Left ventricle myocardium superior (tissue), 1 donor: ENCODE measurements around the gene CBFA2T2. TPM values are rescaled to one million over a fixed set of nuclear protein-coding genes. Genes with fewer than 3 reads are reported as not detected.
A peak's percentile ranks its signal among the peaks of the same experiment; 100 is the strongest.

Experiments
- ATAC-seq: fragments of 200-7000 bp; cut with Tn5 transposase; one replicate; pipeline ENCODE4 v1.9.1; 2020; ENCODE audit warnings: mild to moderate bottlenecking, moderate library complexity
- DNase-seq: peaks from one replicate; pipeline ENCODE4 v3.0.0-alpha.2; 2020
- intact Hi-C: fragments of 100-400 bp; cut with micrococcal nuclease; formaldehyde crosslinking; loops from one replicate; pipeline ENCODE4 v1.11.0; 2022
- total RNA-seq: library from RNA; stranded (reverse); fragmentation: NEBNext Ultra II Directional; extraction: Animal tissue kit (Norgen Biotek cat#: 25700); gene quantifications from one replicate; pipeline ENCODE4 v1.2.1, GENCODE V29; 2021
- donor health status: DM: no; HTN: yes; CAD: no; lungs with severe emphysema.

CBFA2T2 gene
- total RNA-seq, 1 donor from 2014 or later, result 10.2 TPM

DNA sequence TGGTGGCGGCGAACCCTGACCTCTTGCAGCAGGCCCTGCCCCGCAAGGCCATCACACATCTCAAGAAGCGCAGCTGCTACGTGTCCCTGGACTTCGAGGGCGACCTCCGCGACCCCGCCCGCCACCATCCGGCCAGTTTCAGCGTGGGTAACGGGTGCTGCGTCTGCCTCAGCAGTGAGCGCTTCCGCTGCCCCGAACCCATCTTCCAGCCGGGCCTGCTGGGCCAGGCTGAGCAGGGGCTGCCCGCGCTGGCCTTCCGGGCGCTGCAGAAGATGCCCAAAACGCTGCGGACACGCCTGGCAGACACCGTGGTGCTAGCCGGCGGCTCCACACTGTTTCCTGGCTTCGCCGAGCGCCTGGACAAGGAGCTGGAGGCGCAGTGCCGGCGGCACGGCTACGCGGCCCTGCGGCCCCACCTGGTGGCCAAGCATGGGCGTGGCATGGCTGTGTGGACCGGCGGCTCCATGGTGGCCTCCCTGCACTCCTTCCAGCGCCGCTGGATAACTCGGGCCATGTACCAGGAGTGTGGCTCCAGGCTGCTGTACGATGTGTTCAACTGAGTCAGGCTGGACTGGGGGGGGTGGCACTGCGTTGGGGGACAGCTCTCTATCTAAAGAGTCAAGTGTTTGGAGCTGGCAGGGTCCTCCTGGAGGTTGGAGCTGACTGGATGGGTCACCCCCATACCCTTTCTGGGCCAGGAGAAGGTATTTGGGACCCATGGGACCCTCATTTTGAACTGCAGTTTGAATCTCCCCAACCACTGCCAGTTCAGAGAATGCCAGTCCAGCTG lies 178.0 kb downstream of the CBFA2T2 start:
- intact Hi-C loops, result no loop called here
- ATAC-seq (peak; percentile 61), DNase-seq (peak; percentile 88)

DNA sequence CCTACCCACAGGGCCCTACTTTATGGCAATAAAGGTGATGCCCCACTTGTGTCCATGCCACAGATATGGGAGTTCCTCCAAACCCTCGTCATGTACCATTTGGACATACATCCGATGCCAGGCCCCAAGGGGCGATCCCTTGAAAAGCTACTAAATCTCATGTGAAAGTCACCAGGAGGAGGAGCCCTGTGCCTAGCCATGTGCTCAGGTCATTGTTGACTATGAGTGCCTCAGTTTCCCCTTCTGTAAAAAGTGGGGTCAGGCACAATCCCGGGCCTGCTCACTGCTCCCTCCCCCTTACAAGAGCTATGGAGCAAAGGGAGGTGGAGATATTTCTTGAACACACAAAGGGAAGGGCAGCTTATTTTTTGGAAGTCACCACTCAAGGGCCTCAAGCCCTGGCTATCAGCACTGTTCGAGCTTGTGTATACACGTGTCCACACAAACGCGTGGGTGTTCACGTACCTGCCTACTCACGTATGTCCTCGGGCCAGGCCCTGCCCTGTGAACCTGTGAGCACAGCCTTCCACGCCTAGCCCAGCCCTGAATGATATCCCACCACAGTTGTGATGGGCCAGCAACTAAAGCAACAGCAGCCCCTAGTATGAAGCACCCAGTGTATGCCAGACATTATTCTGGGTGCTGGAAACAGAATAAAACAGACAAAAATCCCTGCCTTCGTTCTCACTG lies 178.7 kb downstream of the CBFA2T2 start:
- intact Hi-C loops, result no loop called here

DNA sequence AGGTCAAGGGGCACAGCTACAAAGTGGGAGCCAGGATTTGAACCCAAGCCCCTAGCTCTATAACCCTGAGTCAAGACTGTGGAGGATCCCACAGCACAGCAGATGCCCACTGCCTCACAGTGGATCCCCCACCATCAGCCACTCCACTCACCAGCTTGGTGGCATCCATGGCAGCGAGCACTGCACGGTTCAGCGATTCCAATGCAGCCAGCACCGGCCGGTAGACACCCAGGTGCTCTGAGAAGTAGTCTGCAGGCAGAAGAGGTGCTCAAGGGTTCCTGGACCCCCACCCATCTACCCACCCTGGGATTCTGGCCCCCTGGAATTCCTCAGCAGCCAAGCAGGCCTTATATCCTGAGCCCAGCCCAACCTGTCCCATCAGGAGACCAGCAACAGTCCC lies 179.3 kb downstream of the CBFA2T2 start:
- intact Hi-C loops, result no loop called here
- ATAC-seq (no peak), DNase-seq (no peak)

More for the DNA sequence above, 178.7 kb downstream of the CBFA2T2 start:
- no peak for ATAC-seq
- no peak for DNase-seq

DNA sequence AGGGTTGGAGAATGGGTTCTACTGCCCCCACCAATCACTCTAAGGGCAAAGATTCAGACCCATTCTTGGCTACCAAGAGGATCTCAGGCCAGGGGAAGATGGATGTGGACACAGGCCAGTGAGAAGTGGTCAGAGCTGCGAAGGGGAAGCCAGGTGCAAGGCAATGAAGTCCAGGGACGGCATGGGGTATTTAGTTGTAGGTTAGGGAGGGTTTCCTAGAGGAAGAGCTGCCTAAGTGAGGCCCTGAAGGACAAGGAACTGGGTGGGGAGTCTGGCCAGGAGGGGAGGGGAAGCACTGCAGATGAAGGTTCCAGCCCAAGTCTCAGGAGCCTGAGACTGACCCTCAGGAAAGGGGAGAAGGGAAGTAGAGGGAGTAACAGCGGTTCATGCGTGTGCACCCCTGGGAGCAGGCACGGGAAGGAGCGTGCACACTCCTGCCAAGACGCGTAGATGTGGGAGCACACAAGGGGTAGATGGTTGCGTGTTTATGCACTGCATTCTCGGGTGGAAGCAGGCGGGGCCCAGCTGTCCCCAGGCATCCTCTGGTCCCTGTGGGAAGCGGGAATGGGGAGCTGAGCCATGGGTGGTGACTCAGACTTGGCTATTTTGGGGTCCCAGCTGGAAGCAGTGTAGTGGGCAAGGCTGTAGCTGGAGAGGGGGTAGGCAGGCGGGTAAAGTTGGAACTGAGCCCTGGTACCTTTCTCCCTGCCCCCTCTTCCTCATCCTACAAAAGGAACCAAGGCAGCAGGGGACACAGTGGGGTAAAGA lies 180.2 kb downstream of the CBFA2T2 start:
- intact Hi-C loops, result no loop called here
- DNase-seq (no peak), ATAC-seq (no peak)

DNA sequence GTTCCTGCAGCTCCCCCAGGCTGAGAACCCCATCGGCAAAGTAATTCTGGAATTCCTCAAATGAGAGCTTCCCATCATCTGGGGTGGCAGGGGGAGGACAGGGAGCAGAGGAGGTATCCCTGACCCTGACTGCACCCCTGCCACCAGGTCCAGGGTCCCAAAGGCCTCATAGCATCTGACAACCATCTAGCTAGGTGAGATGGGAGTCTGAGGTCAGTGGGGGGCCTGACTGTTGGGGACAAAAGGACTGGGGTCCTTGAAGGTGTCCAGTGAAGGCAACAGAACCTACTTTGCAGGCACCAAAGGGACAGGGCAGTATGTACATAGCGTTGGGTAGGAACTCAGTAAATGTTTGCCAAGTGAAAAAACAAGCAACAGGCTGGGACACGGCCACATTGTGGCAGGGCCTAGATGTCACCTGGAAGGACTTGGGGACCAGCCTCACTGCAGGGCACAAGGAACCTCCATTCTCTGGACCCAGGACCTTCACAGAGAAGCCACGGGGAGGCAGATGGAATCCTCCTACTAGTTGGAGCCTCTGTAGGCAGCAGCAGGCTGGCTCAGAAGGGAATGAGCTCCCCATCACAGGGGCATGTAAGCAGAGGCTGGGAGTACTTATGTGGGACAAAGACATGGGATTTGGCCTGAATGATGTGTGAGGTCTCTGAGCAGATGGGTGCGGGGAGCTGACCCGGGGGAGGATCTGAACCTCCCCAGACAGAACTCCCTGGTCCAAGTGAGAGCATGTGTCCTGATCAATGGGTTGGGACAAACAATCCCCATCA lies 181.0 kb downstream of the CBFA2T2 start:
- DNase-seq (no peak), ATAC-seq (no peak)
- intact Hi-C loops, result no loop called here

DNA sequence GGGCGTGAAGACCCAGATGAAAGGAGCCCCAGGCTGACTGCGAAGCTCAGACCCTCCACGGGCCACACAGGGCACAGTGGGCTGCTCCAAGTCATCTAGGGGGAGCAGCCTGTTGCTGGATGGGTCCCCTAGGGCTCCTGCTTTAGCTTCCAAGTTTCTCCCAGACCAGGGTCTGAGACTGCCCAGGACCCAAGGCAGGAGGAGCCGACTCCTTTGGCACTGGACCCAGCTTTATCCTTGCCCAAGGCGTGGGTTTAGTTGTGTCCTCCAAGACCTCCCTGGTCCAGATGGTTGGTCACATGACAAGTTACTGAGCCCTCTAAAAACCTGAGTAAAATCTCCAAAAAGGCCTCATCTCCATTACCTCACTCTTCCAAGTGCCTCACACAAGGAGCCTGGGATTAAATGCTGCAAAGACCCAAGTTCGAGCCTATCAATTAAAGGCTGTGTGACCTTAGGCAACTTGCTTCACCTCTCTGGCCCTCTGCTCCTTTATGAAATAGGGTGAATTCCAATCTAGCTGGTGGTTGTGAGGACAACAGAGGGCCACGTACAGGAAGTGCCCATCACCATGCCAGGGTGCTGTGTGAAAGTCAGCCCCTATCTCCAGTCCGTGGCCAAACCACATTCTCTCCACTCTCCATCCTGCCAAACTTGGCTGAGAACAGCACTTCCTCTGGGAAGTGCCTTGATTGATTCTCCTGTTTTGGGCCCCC lies 181.8 kb downstream of the CBFA2T2 start:
- DNase-seq (no peak), ATAC-seq (no peak)
- intact Hi-C loops, result no loop called here

DNA sequence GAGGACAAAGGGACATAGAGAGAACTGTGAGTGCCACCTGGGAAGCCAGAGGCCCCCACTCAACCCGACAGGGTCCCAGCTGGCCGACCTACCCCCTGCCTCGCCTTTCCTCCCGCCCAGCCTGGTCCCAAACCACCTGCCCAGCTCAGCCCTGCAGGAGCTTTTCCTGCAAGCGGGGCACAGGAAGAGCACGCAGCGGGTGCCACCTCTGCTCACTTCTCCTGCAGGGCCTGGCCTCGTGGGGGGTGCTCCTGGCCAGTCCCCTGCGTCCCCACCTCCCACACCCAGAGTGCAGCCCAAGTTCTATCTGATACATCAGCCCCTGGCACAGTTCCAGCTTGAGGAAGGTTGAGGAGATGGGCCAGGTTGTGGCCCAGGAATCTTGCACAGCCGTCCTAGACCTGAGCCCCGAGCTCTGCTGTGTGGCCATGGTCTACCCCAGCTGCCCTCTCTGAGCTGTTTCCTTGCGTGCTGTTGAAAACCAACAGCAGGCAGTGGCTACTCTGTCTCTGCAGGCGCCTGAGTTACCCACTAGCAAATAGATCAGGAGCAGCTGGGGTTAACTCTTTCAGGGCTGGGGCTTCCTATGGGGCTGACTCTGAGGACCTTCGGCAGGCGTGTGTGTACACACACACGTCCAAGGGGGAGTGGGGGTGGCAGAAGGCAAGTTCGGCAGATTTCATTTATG lies 182.7 kb downstream of the CBFA2T2 start:
- ATAC-seq (no peak), DNase-seq (no peak)
- intact Hi-C loops, result no loop called here

DNA sequence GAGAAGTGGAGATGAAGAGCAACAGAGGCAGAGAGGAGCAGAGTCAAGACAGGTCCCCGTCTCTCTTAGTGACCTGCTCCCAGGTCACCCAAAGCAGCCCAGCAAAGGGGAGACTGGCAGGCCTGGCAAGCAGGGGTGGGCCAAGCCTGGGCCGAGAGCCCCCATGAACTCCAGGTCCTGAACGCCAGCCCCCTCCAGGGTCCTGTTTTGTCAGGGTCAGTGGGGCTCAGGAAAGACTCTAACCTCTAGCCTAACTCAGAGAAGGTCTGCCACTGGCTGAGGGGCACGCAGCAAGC lies 183.2 kb downstream of the CBFA2T2 start:
- no peak for ATAC-seq
- intact Hi-C loops, result no loop called here
- DNase-seq, result no peak

DNA sequence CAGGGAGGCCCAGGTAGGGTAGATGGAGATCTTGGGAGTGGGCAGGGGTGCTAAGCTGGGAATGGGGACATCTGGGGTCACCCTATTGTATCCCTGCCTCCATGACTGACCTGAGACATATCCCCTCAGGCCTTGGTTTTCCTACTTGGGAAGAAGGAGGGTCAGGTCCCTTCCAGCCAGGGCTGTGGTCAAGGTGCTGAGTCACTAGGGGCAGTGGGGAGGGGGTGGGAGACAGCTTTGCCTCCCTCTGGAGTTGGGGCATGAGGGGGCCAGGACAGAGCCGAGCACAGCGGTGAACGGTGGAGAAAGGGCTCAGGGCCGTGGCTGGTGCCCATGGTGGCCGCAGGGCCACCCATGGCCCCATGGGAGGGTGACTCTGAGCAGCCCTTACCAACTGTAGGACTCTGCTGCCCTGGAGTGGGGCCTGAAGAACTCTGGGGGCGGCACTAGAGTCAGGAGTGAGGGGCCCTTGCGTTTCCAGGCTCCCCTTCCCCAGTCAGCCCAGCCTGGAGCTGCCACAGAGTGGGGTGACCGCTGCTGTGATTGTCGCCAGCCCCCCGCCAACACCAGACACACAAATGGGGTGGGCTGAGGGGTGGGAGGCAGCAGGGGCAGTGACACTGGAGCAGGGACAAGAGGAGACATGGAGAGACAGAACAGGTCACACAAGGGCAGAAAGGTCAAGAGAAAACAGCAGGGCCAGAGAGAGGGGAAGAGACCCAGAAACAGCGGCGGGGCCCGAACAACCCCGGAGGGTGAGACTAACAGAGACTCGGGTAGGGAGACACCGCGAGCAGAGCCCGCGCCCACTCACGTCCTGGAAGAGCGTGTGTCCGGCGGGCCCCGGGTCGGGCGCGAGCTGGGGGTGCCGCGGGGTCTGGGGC lies 183.8 kb downstream of the CBFA2T2 start:
- intact Hi-C loops, result no loop called here
- ATAC-seq (peak; percentile 2), DNase-seq (no peak)

DNA sequence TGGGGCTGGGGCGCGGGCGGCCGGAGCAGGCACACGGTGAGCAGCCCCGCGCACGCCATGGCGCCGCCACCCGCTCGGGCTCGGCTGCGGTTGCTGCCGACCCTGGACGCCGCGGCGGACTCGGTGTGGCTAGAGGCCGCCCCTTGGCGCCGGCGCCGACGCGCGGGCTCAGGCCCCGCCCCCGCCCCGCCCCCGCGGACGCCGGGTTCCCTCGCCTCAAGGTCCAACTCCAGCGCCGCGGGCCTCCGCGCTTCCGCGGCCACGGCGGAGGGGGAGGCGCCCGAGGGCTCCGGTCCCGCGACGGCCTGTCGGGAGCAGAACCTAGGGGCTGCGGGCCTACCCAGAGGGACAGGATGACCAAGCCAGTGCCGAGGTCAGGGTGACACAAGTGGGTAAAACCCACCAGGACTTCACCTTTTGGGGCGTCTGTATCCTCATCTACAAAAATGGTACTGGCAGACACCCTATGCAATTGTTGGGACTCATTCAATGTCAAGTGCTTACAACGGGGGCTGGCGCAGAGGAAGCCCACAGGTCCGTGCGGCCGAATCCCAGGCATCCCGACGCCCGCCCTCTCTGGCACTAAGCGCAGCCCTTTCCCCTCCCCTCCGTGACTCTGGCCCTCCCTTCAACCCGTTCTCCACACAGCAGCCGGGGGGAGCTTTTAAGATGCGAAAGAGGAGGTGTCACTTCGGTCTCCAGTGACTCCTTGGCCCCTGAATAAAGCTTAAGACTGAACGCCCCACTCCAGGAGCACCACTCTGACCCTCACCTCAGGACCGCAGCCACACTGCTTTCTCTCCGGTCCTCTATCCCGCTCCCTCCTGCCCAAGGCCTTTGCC lies 184.6 kb downstream of the CBFA2T2 start, which contains the start of gene NECAB3:
Gene NECAB3 (minus strand): TSS at position 135 of the 842 bp plus-strand sequence. CDS start 76 bp downstream, at position 59.
- intact Hi-C loops, result no loop called here
- DNase-seq (peak; percentile 94), ATAC-seq (peak; percentile 84)

DNA sequence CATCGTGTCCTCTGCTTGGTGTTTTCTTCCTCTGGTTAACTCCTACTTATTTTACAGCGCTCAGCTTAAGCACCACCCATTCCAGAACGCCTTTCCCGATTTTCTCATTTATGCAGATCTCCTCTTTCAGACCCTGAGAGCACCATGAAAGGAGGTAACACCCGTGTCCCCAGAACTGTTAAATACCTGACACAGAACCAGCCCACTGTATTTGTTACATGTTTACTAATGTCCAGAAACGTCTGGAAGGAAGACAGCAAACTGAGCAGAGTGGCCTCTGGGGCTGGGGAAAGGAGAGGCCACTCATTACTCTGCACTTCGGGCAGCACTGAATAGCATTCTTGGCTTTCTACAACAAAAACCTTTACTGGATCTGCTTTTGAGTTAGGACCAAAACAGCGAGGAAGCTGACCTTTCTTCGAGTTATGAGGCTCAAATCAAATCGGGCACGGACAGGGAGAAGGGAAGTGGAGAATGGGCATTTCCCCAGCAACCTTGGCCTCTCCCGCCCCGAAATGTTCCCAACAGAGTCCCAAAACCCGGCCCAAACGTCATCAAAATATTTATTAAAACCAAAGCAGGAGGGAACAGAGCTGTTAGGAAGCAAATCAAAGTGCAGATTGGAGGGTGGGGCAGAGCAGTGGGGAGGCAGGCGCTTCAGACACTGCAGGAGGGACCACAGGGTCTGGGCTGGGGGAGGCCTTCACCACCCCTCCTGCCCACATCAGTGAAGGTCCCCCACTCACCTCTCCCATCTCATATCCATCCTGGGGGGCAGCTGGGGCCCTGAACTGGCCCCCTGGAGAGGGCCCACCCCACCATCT lies 185.5 kb downstream of the CBFA2T2 start:
- intact Hi-C loops, result no loop called here
- peak; percentile 2 for ATAC-seq
- DNase-seq, result peak; percentile 50

DNA sequence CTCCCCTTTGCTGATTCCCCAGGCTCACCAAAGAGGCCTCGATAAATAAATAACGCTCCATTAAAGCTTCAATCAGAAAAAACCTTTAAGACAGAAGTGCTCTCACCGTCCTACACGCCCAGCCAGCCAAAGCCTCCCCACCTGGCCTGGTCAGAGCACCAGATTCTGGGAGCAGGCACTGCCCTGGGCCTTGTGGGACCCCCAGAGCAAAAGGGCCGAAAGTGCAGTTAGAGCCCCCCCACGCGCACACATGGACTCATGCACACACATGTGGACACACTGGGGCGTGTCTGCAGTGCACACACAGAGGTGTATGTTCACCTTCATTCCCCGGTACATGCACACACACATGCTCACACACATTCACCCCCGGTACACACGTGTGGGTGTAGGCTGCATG lies 186.2 kb downstream of the CBFA2T2 start:
- intact Hi-C loops, result no loop called here
- ATAC-seq, result no peak
- DNase-seq, result no peak

DNA sequence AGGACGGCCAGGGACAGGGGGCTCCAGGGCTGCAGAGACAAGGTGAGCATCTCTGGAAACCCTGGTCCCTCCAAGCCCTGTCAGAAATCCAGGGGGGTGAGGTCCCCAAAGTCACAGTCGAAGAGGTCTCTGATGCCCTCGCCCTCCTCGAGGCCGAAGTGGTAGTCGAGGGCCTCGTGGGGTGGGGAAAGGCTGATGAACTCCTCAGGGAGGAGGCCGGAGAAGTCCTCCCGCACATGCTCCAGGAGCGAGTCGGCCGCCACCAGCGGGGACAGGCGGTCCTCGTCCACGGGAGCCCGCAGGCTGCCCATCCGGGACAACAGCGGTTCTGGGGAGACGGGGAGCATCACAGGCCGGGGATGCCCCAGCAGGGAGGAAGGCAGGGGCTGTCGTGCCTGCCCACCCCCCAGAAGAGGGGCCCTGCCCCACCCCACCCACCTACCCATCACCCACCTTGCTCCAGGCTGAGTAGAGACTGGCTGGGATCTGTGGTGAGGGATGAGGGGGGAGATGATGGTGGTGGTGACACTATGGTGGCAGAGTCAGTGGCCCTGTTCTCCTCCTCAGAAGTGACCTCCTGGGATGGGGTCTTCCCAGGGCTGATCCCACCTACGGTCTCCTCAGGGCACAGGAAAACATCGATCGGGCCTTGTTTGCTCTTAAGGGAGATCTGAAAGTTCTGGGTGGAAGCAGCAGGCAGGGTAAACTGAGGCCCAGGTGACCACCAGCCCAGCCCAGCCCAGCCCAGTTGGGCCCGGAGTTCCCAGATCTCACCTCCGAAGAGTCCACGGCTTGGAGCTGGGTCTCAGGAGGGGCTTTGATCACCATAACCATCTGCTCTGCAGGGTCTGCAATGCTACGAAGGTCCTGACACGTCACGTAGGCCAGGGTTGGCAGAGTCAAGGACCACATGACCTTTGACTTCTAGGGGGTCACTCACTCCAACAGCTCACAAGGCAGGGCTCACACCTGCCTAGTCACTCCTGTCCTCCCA lies 187.1 kb downstream of the CBFA2T2 start:
- intact Hi-C loops, result no loop called here
- ATAC-seq (no peak), DNase-seq (no peak)

DNA sequence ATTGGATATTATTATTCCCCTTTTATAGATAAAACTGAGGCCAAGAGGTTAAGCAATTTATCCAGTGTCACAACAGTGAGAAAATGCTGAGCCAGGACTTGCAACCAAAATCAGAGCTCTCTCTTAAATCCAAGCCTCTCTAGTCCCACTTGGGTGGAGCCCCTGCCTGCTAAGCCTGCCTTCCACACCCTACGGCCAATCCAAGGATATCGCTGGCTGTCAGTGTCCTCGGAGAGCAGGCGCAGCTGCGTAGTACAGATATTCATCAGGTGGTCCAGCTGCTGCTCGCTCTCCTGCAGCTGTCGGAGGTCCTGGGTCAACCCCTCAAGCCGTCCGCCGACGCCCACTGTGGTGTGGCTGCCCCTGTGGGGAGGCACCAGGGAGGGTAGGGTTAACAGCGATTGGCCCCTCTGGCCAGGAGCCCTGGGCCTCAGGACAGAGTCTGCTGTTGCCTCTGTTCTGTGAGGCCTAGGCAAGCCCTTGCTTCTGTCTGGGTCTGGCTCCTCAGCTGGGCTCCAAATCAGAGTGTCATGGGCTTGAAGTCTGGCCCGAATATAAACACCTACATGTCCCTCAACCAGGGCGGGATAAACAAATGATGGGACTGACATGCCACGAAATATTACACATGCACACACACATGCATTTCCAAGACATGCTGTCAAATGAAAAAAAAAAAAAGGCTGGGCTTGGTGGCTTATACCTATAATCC lies 188.3 kb downstream of the CBFA2T2 start:
- DNase-seq (peak; percentile 84), ATAC-seq (peak; percentile 59)
- intact Hi-C loops, result no loop called here
